HepG2 (cell line): Measurements from ENCODE around the gene GLS2. TPM values are rescaled to one million over a fixed set of nuclear protein-coding genes. Genes with fewer than 3 reads are reported as not detected.

Experiments used
- ATAC-seq: fragments of 200-7000 bp; cut with Tn5 transposase; 3 replicates; pipeline ENCODE4 v1.9.1; 2020; ENCODE audit warnings: mild to moderate bottlenecking, moderate library complexity
- BruUV-seq: library from RNA; stranded (reverse); fragments of 400-500 nt; replicated peaks from 2 replicates; lab custom pipeline; 2021; lab: Mats Ljungman, UMichigan
- CTCF ChIA-PET: fragments of 300-600 bp; formaldehyde crosslinking; extraction: SDS; loops from one replicate; lab custom pipeline; 2021; ENCODE audit warnings: low total read pairs, inconsistent platforms, low intra/inter-chr PET ratio; lab: Yijun Ruan, JAX
- POLR2A ChIA-PET: fragments of 350-600 bp; sonication (Branson Sonifier 250); formaldehyde crosslinking; loops from one replicate; lab custom pipeline; 2020; ENCODE audit warnings: antibody characterized with exemption, inconsistent platforms; lab: Yijun Ruan, JAX
- DNase-seq: peaks from one replicate; pipeline ENCODE4 v3.0.0-alpha.2; 2015; ENCODE audit warnings: low spot score
- FAIRE-seq: peaks from 3 replicates; lab custom pipeline; 2011; peaks lifted over from hg19 to GRCh38; lab: Jason Lieb, UNC
- H2AFZ ChIP-seq: one replicate; pipeline ENCODE4 v1.6.1; 2011; ENCODE audit warnings: low read length, inconsistent platforms
- H3K27ac ChIP-seq: fragments of 300-600 bp; 3 replicates; pipeline ENCODE4 v1.8.0; 2011; ENCODE audit warnings: mixed run types, mild to moderate bottlenecking, mixed read lengths, low read length, inconsistent platforms; ENCODE audit not compliant: insufficient read depth; ENCODE audit errors: extremely low read length
- H3K27me3 ChIP-seq, 2 experiments: fragments of 200-600 bp in 1 of 2; 2 replicates in 1 of 2; 3 replicates in 1 of 2; pipeline versions ENCODE4 v1.6.0 to v1.8.0; 2011; ENCODE audit warnings: low read length in 2 of 2, mild to moderate bottlenecking in 2 of 2, moderate library complexity in 2 of 2, inconsistent platforms in 1 of 2; ENCODE audit not compliant: insufficient read depth in 2 of 2, control insufficient read depth in 1 of 2
- H3K36me3 ChIP-seq, 2 experiments: fragments of 200-600 bp in 1 of 2; replicated peaks in 1 of 2; 2 replicates in 1 of 2; 3 replicates in 1 of 2; pipeline versions ENCODE4 v1.5.1 to v1.8.0; 2011; ENCODE audit warnings: low read length in 2 of 2, inconsistent platforms in 1 of 2; ENCODE audit not compliant: insufficient read depth in 2 of 2, control insufficient read depth in 1 of 2
- H3K4me1 ChIP-seq: 2 replicates; pipeline ENCODE4 v1.5.1; 2012; ENCODE audit warnings: low read length, inconsistent platforms; ENCODE audit not compliant: insufficient read depth
- H3K4me2 ChIP-seq: 2 replicates; pipeline ENCODE4 v1.6.0; 2011; ENCODE audit warnings: low read depth, low read length, inconsistent platforms
- H3K4me3 ChIP-seq, 3 experiments: fragments of 200-600 bp in 1 of 3; sonication (generic), shearing (Covaris generic) in 1 of 3; replicated peaks in 1 of 3; 2 replicates each; pipeline ENCODE4 v1.5.1; 2011 to 2016; ENCODE audit warnings: low read length in 3 of 3, inconsistent platforms in 2 of 3, low read depth in 2 of 3, mild to moderate bottlenecking in 2 of 3, control low read depth in 1 of 3, mixed read lengths in 1 of 3; ENCODE audit not compliant: insufficient read depth in 1 of 3
- H3K79me2 ChIP-seq: one replicate; pipeline ENCODE4 v1.6.1; 2011; ENCODE audit warnings: low read length, inconsistent platforms; ENCODE audit not compliant: insufficient read depth
- H3K9ac ChIP-seq: 2 replicates; pipeline ENCODE4 v1.6.0; 2011; ENCODE audit warnings: mild to moderate bottlenecking, low read depth, low read length, inconsistent platforms; ENCODE audit not compliant: insufficient read depth
- H3K9me3 ChIP-seq: 2 replicates; pipeline ENCODE4 v1.5.1; 2012; ENCODE audit warnings: mild to moderate bottlenecking, low read length
- H4K20me1 ChIP-seq: 2 replicates; pipeline ENCODE4 v1.6.0; 2011; ENCODE audit warnings: inconsistent platforms, mild to moderate bottlenecking, low read length, moderate library complexity; ENCODE audit not compliant: insufficient read depth
- CBFB ChIP-seq: sonication (generic); formaldehyde crosslinking; IDR thresholded peaks from 2 replicates; pipeline ENCODE4 v1.4.0; 2020; ENCODE audit warnings: missing genetic modification reagents
- FOSL1 ChIP-seq: sonication (generic); formaldehyde crosslinking; IDR thresholded peaks from 2 replicates; pipeline ENCODE4 v1.9.0; 2021; ENCODE audit warnings: missing genetic modification reagents, borderline replicate concordance
- FOSL2 ChIP-seq: sonication (generic); formaldehyde crosslinking; IDR thresholded peaks from 2 replicates; pipeline ENCODE4 v1.4.0; 2020; ENCODE audit warnings: missing genetic modification reagents
- KAT2B ChIP-seq: fragments of 150-350 bp; IDR thresholded peaks from 2 replicates; pipeline ENCODE4 v1.6.1; 2014; ENCODE audit warnings: low read depth, low read length, borderline replicate concordance
- MED8 ChIP-seq: sonication (generic); formaldehyde crosslinking; IDR thresholded peaks from 2 replicates; pipeline ENCODE4 v1.8.1; 2023; ENCODE audit warnings: mild to moderate bottlenecking, missing genetic modification reagents; ENCODE audit not compliant: insufficient replicate concordance
- MXD3 ChIP-seq: IDR thresholded peaks from 2 replicates; pipeline ENCODE4 v1.6.1; 2016; ENCODE audit warnings: mild to moderate bottlenecking, missing biosample characterization, missing genetic modification reagents
- NONO ChIP-seq, 2 experiments: fragments of 450-650 bp in 1 of 2; sonication (generic) in 1 of 2; formaldehyde crosslinking in 1 of 2; IDR thresholded peaks in 1 of 2; conservative IDR thresholded peaks in 1 of 2; 2 replicates each; pipeline versions ENCODE4 v1.6.1 to v1.8.0; 2017 to 2022; ENCODE audit warnings: mild to moderate bottlenecking in 1 of 2, missing genetic modification reagents in 1 of 2, moderate library complexity in 1 of 2
- PAWR ChIP-seq: sonication (generic); formaldehyde crosslinking; IDR thresholded peaks from 2 replicates; pipeline ENCODE4 v1.4.0; 2020; ENCODE audit warnings: missing genetic modification reagents, mild to moderate bottlenecking, borderline replicate concordance
- PHF21A ChIP-seq: sonication (generic); formaldehyde crosslinking; IDR thresholded peaks from 2 replicates; pipeline ENCODE4 v1.5.0; 2020; ENCODE audit warnings: mild to moderate bottlenecking, missing genetic modification reagents
- POGK ChIP-seq: sonication (generic); formaldehyde crosslinking; conservative IDR thresholded peaks from 2 replicates; pipeline ENCODE4 v1.8.0; 2022; ENCODE audit warnings: mild to moderate bottlenecking, moderate library complexity, missing genetic modification reagents
- SAFB2 ChIP-seq: sonication (generic); formaldehyde crosslinking; IDR thresholded peaks from 2 replicates; pipeline ENCODE4 v1.5.1; 2020; ENCODE audit warnings: missing genetic modification reagents, low read depth, mild to moderate bottlenecking, borderline replicate concordance
- SPEN ChIP-seq: sonication (generic); formaldehyde crosslinking; IDR thresholded peaks from 2 replicates; pipeline ENCODE4 v1.5.1; 2020; ENCODE audit warnings: low read depth, mild to moderate bottlenecking, missing genetic modification reagents
- ZNF616 ChIP-seq: sonication (generic); formaldehyde crosslinking; IDR thresholded peaks from 2 replicates; pipeline ENCODE4 v1.5.0; 2020; ENCODE audit warnings: low read depth, mild to moderate bottlenecking, missing genetic modification reagents
- ZNF788 ChIP-seq: sonication (generic); formaldehyde crosslinking; IDR thresholded peaks from 2 replicates; pipeline ENCODE4 v1.5.0; 2020; ENCODE audit warnings: mild to moderate bottlenecking, missing genetic modification reagents, borderline replicate concordance
- WGBS: methylation state at CpG from one replicate; pipeline ENCODE4 v1.1.6; 2017; ENCODE audit warnings: low lambda C conversion rate; 5-methylcytosine and 5-hydroxymethylcytosine counted together
- in situ Hi-C: cut with HindIII; loops from 2 replicates; pipeline ENCODE4 v1.10.0; 2017; ENCODE audit warnings: low pct_unique_long_range_greater_than_20kb; ENCODE audit not compliant: extremely low pct_ligation_motif_present
- intact Hi-C: fragments of 100-400 bp; cut with micrococcal nuclease; formaldehyde crosslinking; loops from one replicate; pipeline ENCODE4 v1.10.0; 2022; ENCODE audit not compliant: unreplicated experiment
- polyA plus RNA-seq, 8 experiments: library from polyadenylated mRNA; depleted of rRNA in 3 of 8; stranded (reverse) in 7 of 8; unstranded in 1 of 8; fragments of >200 nt; fragmentation: Illumina TruSeq in 4 of 8; extraction: Trizol in 4 of 8; gene quantifications; 2 replicates each; pipeline versions ENCODE4 v1.2.1 to v1.2.3, GENCODE V29; 2011 to 2016; ENCODE audit warnings: low read depth in 4 of 8, missing spikeins in 1 of 8, mixed read lengths in 1 of 8; ENCODE audit not compliant: insufficient read depth in 1 of 8
- total RNA-seq, 5 experiments: library from RNA; depleted of rRNA; stranded (reverse); fragments of >200 nt; fragmentation: Illumina TruSeq; extraction: Trizol; gene quantifications; 2 replicates each; pipeline ENCODE4 v1.2.3, GENCODE V29; 2016; ENCODE audit warnings: low read depth in 1 of 5
- TF ChIP-seq, protein P1 (sequence below): IDR thresholded peaks from 2 replicates; pipeline ENCODE4 v1.6.1; 2016; ENCODE audit warnings: control low read depth

The GLS2 gene
- total and polyA plus RNA-seq, 2 of the 13 experiments (the other 11 are each of a cell fraction or from before 2014, with no cell fraction given) = 8.6 to 12.2 TPM

DNA sequence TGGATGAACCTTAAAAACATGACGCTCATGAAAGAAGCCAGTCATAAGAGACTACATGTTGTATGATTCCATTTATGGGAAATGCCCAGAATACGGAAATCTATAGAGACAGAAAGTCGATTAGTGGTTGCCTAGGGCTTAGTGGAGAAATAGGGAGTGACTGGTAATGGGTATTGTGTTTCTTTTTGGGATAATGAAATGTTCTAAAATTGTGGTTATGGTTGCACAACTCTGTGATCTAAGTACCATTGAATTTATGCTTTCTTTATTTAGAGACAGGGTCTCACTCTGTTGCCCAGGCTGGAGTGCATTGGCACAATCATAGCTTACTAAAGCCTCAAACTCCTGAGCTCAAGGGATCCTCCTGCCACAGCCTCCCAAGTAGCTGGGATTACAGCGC is 41.7 kb upstream of the GLS2 start (continued):
- no peak for TF ChIP-seq MED8 (CRISPR knock-in tag)
- no peak for TF ChIP-seq NONO (IDR thresholded peaks at IDR 0.05)
- no peak for TF ChIP-seq NONO (CRISPR knock-in tag; conservative IDR thresholded peaks at IDR 0.05)
- TF ChIP-seq SAFB2 = no peak
- TF ChIP-seq SPEN (CRISPR knock-in tag) = no peak

GRCh38 chr12:56528846-56529245 is 40.9 kb upstream of the GLS2 start:
- Histone ChIP-seq H3K27me3 (no peaks in the 10 kb centered on the region), H2AFZ (no peak overlapping the region), H3K4me3 (no peak overlapping the region), H4K20me1 (no peaks in the 10 kb centered on the region), H3K4me1 (peaks cover 17% of the 10 kb centered on the region), H3K36me3 (no peaks in the 10 kb centered on the region), H3K9ac (no peak overlapping the region), H3K4me2 (no peak overlapping the region), H3K9me3 (no peaks in the 10 kb centered on the region), H3K27ac (no peak overlapping the region), H3K79me2 (no peaks in the 10 kb centered on the region)
- DNase-seq = no peak
- no peak for TF ChIP-seq MXD3 (CRISPR knock-in tag)
- no peak for TF ChIP-seq PAWR (CRISPR knock-in tag)
- no peak for TF ChIP-seq FOSL1 (CRISPR knock-in tag)
- TF ChIP-seq FOSL2 (CRISPR knock-in tag) = no peak
- no peak for TF ChIP-seq ZNF788 (CRISPR knock-in tag)
- no peak for TF ChIP-seq KAT2B
- TF ChIP-seq POGK = no peak
- TF ChIP-seq ZNF616 = no peak
- TF ChIP-seq PHF21A (CRISPR knock-in tag) = no peak
- TF ChIP-seq, protein P1, sequence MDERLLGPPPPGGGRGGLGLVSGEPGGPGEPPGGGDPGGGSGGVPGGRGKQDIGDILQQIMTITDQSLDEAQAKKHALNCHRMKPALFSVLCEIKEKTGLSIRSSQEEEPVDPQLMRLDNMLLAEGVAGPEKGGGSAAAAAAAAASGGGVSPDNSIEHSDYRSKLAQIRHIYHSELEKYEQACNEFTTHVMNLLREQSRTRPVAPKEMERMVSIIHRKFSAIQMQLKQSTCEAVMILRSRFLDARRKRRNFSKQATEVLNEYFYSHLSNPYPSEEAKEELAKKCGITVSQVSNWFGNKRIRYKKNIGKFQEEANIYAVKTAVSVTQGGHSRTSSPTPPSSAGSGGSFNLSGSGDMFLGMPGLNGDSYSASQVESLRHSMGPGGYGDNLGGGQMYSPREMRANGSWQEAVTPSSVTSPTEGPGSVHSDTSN (CRISPR knock-in tag) = no peak
- TF ChIP-seq CBFB (CRISPR knock-in tag) = no peak
- no peak for FAIRE-seq
- intact Hi-C loops (no loop called here), in situ Hi-C loops (no loop called here)
- no peak for ATAC-seq
- ChIA-PET CTCF (no interaction called here), POLR2A (no interaction called here)
- no TSS peak for BruUV-seq
- 100% methylated on average over 1 of the region's 1 CpG for WGBS
